Stimulated activated CD8-positive, alpha-beta memory T cell treated with anti-CD3 and anti-CD28 coated beads, Interleukin-2, amount 100 ng/mL, for 48 hours (primary cell): ENCODE data around the gene PCED1A.
"Not testable (repeated sequence)": the region's sequence is repeated elsewhere in the genome, so short reads cannot be mapped to it uniquely, and the experiment has no call there.

ENCODE experiments used
- DNase-seq, 2 donors: peaks; one replicate each; pipeline ENCODE4 v3.0.0-alpha.2; 2020; ENCODE audit warnings: low read depth in 2 of 2

Gene PCED1A

GRCh38 chr20:2829376-2829775 is 11.1 kb downstream of the PCED1A start:
- DNase-seq: no peak

- DNase-seq: no peak
These were observed 13.8 kb downstream of the PCED1A start for GRCh38 chr20:2826655-2827054.

- DNase-seq: no peak
These were observed 14.7 kb downstream of the PCED1A start for GRCh38 chr20:2825761-2826160.

GRCh38 chr20:2822073-2822472 is 18.4 kb downstream of the PCED1A start:
- no peak for DNase-seq

- DNase-seq: no peak
These were observed 19.3 kb downstream of the PCED1A start for GRCh38 chr20:2820896-2821869.

GRCh38 chr20:2820084-2820895 is 20.2 kb downstream of the PCED1A start:
- no peak for DNase-seq

- DNase-seq: no peak
These were observed 22.4 kb downstream of the PCED1A start for GRCh38 chr20:2817891-2818595.

GRCh38 chr20:2817341-2817726 is 23.1 kb downstream of the PCED1A start:
- DNase-seq: no peak

GRCh38 chr20:2816583-2817340 is 23.7 kb downstream of the PCED1A start:
- DNase-seq: no peak

GRCh38 chr20:2816030-2816582 is 24.3 kb downstream of the PCED1A start, which contains the start of gene TMEM239:
TMEM239 (plus strand) TSS chr20:2816364; CDS start chr20:2816555, 191 bp downstream.
- no peak for DNase-seq

GRCh38 chr20:2815242-2815900 is 25.1 kb downstream of the PCED1A start:
- no peak for DNase-seq

GRCh38 chr20:2814587-2815051 is 25.8 kb downstream of the PCED1A start, which contains the start of gene C20orf141:
C20orf141 (plus strand) TSS chr20:2814987; CDS start chr20:2815185, 198 bp downstream.
- no peak for DNase-seq

- no peak for DNase-seq
These were observed 26.4 kb downstream of the PCED1A start for GRCh38 chr20:2814076-2814475.

GRCh38 chr20:2812189-2812588 is 28.3 kb downstream of the PCED1A start:
- DNase-seq: no peak

- no peak for DNase-seq
These were observed 30.8 kb downstream of the PCED1A start for GRCh38 chr20:2809690-2810089.

- DNase-seq: not testable (repeated sequence)
These were observed 32.5 kb downstream of the PCED1A start for GRCh38 chr20:2807929-2808328.

GRCh38 chr20:2807019-2807418 is 33.4 kb downstream of the PCED1A start:
- DNase-seq: no peak

- no peak for DNase-seq
These were observed 34.1 kb downstream of the PCED1A start for GRCh38 chr20:2806351-2806701.

GRCh38 chr20:2805689-2806350 is 34.6 kb downstream of the PCED1A start:
- no peak for DNase-seq
